GM18868 (cell line): ENCODE data around the gene POLR2H.

Experiments
- ATAC-seq: cut with Tn5 transposase; IDR thresholded peaks from one replicate; pipeline ENCODE4 v1.9.1; 2021; ENCODE audit warnings: mild to moderate bottlenecking, moderate library complexity; ENCODE audit not compliant: unreplicated experiment

POLR2H gene

DNA sequence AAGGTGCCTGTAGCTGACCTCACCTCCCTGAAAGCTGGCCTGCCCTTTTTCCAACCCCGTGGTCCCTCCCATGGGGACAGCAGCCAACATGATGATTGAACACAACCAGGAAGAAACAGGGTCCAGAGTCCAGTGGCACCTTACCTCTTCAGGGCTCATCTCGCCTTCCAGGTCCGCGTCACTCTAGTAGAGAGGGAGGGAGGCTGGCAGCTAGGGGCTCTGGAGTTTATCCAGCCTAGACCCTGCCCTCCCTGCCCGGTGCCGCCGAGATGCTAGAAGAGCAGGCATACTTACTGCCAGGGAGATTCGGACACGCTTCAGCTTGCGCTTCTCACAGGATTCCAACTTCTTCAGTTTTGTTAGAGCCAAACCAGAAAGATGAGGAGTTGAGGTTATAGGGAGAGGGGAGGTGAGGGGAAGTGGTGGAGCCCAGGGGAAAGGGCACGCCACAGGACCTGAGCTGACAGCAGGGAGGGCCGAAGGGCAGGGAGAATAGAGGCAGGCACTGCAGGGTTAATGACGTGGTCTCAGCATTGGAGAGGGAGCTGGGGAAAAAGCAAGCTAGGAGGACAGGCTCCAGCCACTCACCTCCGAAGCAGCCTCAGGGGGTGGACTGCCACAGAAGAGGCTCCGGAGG, 9.2 kb upstream of the POLR2H start:
- ATAC-seq: no peak

DNA sequence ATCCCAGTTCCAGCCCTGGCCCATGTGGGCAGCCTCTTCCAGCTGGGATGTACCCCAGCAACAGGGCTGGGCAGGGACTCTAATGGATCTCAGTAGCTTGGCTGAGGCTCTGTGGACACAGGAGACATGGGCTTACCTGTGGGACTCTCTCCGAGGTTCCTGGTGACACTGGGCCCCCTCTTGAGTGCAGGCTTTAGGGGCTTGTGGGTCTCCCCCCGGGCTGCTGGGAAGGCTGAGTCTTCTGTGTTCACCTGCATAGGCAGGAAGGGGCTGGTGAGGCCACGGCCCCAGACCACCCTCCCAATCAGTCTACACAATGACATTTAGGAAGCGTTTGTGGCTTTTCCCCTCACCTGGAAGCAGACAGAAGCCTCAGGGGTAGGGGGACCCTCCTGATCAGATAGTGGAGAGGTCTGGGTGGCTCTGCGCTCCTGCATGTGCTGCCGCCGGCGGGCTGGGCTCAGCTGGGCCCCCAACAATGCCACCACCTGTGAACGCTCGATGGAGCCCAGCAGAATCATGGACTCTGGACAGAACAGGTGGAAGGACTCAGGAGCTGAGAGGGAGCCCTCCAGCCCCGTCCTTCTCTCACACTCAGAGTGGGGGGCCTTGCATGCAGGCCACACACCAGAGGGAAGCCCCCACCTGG, 8.5 kb upstream of the POLR2H start:
- ATAC-seq: no peak

DNA sequence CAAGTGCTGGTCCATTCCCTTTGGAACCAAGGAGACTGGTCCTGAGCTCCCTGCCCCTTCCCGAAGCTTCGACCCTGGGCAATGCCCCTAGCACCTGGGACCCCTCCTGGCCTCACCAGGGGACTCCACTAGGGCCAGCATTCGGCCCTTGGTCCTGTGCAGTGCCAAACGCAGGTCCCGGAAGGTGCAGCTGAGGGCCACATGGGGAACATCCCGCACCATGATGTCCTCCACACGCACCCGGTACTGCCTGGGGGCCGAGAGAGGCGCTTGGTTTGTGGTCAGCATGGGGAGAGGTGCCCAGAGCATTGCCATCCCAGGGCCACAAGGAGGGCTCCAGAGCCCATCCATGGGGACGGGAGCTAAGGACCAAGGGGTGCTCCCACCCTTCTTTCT, 8.0 kb upstream of the POLR2H start:
- ATAC-seq: no peak

DNA sequence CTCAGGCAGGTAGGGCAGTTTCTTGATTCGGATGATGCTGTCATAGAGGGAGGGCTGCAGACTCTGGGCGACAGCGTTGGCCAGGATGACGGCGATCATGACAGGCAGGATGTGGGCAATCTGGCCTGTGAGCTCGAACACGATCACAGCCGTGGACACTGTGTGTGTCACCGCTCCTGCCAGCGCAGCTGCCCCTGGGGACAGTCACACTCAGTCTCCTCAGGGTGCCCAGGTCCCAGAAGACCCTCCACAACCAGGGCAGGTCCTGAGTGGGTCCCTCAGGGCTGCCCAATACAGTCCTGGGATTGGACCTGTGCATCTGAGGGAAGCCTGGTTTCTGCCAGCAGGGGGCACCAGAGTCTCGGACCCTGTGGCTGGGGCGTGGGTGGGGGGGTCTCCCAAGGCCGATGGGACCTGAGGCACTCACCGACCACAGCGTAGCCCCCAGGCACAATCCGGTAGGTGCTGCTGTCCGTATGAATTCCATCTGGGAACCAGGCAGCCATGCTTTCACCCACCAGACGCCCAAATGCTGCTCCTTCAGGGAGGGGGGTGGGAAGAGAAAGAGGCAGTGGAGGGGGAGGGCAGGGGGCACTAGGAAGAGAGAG, 7.3 kb upstream of the POLR2H start:
- no peak for ATAC-seq

DNA sequence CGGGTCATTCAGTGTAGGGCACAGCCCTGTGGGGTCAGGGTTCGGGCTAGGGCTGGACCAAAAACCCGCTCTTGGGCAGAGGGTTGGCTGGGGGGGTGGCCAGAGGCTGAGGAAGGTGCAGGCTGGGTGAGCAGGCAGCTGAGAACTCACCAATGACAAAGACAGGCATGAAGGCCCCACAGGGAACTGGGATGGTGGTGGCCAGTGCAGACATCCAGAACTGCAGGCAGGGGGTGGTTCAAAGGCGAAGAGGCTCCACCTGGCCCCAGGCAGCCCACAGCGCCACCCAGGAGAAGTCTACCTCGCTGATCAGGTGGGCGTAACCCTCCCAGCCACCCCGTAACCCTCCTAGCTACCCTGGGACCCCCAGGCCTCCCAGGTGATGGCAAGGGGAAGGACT, 6.8 kb upstream of the POLR2H start:
- no peak for ATAC-seq

DNA sequence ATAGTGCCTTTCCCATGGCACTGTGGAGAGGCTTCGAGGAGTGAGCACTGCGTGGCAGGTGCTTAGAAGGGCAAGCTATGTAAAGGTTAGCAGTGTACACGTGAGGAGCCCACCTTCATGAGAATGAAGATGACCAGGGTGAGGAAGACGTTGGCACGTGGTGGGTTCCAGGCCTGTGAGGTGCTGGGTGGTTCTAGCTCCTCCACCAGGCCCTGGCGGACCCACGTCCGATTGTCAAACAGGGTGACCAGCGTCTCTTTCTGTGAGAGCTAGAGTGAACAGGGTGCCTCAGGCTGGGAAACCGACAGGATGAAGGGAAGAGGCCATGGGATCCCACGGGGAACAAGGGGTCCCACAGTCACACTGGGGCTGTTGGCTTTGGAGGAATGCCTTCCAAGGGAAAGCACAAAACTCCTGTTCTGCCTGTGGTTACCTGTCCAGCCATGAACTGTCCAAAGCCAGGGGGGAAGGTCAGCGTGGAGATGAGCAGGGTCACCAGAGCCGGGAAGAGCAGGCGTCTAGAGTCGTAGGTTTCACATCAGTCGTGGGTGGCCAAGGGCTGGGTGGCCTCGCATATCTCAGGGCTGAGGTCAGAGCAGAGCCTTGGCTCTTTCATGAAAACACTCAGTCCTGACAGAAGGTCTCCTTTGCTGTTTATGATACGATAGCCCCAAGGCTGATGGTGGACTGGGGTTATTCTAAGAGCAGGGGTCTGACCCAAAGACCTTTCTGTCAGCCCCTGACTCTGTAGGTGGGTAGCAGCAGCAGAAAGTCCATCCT, 6.1 kb upstream of the POLR2H start:
- no peak for ATAC-seq

DNA sequence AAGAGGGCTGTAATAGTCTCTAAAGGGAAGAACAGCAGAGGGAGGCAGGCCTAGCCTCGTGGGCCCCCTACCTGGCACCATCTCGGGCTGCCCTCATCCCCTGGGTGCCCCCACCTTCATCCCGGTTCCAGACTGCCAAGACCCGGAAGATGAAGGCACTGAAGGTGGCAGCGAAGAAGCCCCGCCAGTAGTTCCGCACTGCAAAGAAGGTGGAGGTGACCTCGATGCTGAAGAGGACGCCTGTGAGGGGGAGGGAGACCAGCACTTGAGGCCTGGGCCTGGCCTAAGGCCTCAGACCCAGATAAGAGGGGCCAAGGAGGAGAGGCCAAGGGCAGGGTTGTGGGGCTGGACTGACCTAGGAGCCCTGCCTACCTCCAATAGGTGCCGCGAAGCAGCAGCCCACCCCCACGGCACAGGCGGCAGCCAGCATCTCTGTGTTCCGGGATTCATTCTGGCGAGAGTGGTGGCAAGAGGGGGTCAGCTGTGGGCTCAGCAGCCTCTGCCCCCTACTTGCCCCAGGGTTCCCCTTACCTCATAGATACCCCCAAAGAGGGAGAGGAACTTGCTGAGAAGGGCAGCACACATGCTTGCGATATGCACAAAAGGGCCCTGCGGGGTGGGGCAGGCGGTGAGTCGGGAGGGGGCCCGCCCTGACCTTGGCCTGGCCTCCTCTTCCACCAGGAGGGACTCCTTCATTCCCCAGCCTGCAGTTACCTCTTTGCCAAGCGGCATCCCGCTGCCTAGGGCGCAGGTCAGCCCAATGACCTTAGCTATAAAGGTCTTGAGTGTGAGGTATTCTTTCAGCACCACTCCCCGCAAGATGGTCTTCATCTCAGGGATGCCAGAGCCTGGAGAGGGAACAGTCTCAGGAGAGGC, 4.0 kb upstream of the POLR2H start:
- no peak for ATAC-seq

DNA sequence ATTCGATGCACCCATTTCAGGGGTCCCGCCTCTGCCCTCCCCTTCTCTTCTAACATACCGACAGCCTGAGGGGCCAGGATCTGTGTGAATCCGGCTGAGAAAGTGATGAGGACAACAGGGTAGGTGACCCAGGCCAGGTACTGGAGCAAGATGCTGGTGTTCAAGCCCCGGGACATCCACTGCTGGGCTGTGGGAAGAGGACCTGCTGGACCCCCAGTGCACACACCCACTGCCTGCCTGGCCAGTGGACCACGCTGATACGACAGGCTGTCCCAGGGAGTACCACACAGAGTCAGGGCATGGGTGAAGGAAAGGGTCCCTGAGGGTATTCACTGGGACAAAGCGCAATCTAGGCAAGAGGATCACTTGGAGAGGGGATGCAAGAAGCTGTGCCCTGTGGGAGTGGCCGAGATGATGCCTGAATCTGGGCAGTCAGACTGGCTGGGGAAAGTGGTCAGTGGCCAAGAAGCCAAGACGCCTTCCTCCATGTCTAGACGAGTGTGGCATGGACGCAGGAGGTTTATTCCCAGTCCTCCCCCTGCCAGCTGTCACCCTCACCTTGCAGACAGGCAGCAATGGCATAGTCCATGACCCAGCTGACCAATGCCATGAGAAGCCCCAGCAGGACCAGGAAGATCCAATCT, 3.3 kb upstream of the POLR2H start:
- ATAC-seq: no peak

DNA sequence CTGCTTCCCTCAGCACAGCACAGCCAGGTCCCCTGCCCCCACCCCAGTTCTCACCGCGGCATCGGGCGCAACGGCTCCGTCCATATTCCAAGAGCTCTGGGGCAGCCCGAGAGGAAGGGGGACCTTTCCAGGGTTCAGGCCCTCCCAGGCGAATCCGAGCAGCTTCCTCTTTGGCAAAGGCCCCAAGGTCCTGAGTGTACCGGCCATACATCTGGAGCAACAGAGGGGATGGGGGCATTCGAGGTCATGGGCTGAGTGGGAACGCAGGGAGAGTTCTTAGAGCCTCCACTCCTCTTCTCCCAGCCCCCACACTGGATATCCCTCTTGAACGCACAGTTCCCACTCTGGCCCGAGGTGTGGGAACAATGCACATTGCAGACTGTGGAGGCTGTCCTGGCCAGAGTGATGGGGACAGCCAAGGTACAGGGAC, 2.6 kb upstream of the POLR2H start:
- ATAC-seq: no peak

DNA sequence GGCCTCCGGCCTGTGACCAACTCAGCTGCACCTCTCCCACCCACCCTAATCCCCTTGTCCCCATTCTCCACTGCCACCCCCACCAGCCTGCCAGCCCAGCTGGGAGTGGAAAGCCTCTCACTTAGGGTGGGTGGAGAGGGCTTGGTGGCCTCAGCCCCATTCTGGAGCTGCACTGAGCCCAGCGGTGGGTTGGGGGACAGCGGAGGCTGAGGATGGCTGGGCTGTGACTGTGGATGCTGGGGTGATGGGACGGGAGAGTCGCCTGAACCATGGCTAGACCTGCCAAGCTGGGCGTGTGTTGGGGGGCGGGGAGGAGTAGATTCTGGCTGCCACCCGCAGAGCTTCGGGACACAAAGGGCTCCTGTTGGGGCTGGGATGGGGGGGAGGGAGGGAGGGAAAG, 1.9 kb upstream of the POLR2H start:
- no peak for ATAC-seq

DNA sequence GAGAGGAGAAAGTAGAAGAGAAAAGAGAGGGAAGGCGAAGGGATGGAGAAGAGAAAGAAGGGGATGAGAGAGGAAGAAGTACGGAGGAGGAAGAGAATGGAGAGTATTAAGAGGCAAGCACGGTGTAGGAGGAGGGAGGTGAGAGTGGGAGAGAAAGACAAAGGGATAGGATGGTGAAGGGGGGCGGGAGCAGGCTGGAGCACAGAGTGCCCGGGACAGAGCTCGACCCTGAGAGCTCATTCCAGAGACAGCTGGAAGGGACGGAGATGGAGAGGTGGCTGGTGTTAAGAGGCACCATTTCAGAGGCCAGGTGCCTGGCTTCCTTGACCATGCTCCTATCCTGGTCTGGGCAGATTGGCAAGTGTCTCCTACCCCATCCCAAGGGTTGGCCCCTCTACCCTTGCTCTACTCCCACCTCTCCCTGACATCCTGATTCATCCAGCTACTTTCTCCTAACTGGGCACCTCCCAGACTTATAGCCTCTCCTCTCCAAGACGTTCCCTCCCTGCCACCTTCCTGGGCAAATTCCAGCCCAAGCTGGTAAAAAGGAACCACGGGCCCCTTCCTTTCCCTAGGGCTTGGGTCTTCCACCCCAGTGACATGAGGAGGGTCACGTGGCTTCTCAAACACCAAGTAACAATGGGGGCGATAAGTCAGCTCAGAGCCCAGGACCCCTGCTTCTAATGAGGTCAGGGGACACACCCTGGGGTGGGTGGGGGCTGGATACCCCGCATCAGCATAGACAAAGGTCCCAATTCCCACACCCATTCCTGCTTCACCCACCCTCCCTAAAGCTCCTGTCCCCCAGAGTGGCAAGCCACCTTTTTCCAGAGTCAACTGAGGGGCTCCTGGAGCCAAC, 1.2 kb upstream of the POLR2H start:
- ATAC-seq: no peak

DNA sequence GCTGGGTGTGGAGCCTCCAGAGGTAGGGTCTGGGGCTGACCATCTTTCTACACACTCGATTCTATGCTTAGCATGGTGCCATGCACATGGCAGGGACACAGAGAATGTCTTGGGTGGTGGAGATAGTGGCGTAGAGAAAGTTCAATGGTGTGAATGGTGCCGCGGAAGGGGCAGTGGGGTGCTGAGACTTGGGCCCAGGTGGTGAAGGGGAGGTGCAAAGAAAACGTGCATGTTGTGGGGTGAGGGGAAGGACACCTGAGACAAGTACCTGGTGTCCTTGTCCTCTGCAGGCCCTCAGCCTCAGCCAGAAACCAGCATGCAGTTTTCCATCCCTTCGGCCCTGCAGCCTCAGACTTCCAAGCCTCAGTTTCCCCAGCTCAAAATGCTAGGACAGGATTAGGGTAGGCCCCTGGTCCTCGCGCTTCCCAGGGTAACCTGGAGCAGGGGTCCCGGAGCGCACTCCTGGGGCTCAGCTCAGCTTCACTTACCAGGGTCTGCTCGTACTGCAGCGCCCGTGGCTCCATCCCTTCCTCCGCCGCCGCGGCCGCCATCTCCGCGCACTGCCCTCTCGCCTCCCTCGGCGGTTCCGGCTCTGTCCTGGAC, 480 bp upstream of the POLR2H start:
- ATAC-seq: peak; percentile 6

DNA sequence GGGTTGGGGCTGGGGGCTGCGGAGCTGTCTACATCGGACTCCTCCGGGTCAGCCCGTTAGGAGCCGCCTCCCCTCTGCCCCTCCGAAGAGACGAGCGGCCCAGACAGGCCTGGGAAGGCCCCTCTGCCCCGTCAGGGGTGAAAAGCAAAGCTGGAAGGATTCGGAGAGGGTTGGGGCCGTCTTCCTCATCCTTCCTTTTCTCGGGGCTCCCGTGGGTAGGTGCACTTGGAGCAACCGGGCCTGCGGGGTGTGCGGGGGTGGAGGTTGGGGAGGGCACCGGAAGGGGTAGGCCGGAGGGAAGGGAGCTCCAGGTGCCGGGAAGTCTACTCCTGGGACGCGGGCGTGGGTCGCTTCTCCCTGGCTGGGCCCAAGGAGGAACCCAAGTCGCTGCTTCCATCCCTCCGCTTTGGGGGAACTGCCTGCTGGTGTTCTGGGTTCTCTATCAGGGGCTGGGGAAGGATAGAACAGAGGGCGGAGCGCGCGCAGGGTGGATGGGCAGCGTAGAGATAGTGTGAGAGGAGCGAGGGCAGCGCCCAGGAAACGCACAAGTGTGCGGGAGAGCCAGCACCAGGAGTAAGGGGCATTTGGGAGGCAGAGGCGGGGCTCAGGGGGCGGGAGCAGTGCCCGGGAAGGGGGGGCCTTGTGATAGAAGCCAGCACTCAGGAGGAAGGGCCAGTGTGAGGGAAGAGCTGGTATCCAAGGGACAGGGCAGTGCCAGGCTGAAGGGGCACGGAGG, 590 bp downstream of the POLR2H start:
- ATAC-seq: peak; percentile 5

DNA sequence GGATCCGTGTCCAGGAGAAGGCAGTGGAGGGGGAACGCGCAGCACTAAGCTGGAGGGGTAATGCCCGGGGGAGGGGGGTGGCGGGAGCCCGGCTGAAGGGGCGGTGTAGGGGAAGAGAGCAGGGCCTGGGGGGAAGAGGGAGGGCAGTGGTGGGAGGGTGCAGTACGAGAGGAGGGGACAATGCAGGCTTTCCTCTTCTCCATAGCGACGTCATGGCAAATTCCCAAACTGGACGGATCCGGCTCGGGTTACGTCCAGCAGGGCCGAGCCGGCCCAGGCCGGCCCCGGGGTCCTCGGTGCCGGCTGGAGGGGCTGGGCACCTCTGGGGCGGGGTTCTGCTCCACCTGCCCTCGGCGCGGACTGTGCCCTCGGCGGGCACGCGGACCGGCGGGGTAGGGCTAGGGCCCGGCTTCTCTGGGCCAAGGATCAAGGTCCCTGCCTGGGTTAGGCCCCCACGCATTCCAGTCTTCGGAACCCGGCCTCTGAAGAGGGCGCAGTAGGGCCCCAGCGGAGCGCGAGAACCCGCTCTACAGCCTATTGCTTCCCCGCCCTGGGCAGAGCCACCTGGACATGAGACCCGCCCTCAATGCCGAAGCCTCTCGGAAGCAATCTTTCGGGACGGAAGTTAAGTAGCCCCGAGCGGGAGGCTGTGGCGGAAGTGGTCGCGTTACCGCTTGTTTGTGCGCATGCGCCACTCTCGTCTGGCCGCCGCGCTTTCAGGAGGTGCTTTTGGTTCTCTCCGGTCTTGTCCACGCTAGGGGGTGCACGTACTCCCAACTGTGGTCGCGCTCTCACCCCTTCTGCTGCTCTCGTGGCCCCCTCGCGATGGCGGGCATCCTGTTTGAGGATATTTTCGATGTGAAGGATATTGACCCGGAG, 1.4 kb downstream of the POLR2H start:
- ATAC-seq: peak; percentile 87

DNA sequence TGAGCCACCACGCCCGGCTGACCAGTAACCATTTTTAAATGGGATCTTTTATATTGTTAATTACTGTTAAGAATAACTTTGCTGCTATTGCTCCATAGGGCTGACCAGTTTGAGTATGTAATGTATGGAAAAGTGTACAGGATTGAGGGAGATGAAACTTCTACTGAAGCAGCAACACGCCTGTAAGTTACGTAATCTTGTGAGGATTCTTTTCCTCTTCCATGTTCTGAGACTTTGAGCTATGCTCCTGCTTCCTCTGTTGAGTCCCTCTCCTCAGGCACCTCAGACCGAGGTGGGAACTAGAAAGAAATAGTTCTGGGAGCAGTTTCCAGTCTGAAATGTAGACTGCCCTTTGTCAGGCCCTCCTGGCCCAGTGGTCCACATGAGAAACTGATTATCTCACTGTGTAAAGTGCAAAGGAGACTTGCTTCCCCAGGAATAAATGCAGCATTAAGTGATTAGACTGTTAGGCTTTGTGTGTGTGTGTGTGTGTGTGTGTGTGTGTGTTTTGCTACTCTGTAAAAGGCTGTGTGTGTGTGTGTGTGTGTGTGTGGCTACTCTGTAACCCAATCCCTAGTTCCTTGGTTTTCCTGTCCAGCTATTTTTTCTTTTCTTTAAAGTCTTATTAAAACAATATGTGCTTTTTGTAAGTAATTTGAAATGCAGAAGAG, 5.2 kb downstream of the POLR2H start:
- ATAC-seq: no peak

DNA sequence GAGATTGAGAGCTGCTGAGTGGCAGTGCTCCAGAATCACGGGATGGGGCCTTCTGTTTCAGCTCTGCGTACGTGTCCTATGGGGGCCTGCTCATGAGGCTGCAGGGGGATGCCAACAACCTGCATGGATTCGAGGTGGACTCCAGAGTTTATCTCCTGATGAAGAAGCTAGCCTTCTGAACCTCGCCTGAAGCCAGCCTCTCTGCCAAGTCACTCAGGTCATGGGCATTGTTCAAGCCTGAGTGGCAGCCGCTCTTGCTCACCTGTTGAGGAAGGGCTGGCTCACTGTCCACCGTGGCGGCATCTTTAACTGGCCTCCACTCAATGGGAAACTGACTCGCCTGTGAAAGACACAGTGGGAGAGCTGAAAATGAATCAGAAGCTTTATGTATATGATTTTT, 6.6 kb downstream of the POLR2H start:
- no peak for ATAC-seq
